Spinal cord (tissue), 10 donors: ENCODE results near the gene BCAS1. TPM values are rescaled to one million over a fixed set of nuclear protein-coding genes. Genes with fewer than 3 reads are reported as not detected.

Experiments used
- DNase-seq, 6 donors: peaks; one replicate each; pipeline versions ENCODE4 v3.0.0 to v3.0.0-alpha.2; 2013 to 2015; ENCODE audit warnings: low spot score in 6 of 6, low read depth in 4 of 6
- H3K27ac ChIP-seq: one replicate; pipeline ENCODE4 v1.5.1; 2013; ENCODE audit warnings: low read depth, low read length, control low read depth
- H3K27me3 ChIP-seq: one replicate; pipeline ENCODE4 v1.6.1; 2013; ENCODE audit warnings: low read length; ENCODE audit not compliant: control insufficient read depth, insufficient read depth
- H3K36me3 ChIP-seq: one replicate; pipeline ENCODE4 v1.6.1; 2013; ENCODE audit warnings: low read length; ENCODE audit not compliant: control insufficient read depth, insufficient read depth
- H3K4me1 ChIP-seq: one replicate; pipeline ENCODE4 v1.6.1; 2013; ENCODE audit warnings: low read length; ENCODE audit not compliant: control insufficient read depth, insufficient read depth
- H3K4me3 ChIP-seq: one replicate; pipeline ENCODE4 v1.5.1; 2013; ENCODE audit warnings: low read depth, low read length, control low read depth
- H3K9me3 ChIP-seq: one replicate; pipeline ENCODE4 v1.6.1; 2013; ENCODE audit warnings: low read length; ENCODE audit not compliant: control insufficient read depth, insufficient read depth
- WGBS: methylation state at CpG from one replicate; pipeline ENCODE4 v1.1.5; 2013; ENCODE audit warnings: missing lambda C conversion rate; ENCODE audit not compliant: insufficient coverage; 5-methylcytosine and 5-hydroxymethylcytosine counted together
- polyA plus RNA-seq, 2 donors: library from polyadenylated mRNA; unstranded; fragments of 120-200 nt; gene quantifications; one replicate each; pipeline ENCODE4 v1.2.1, GENCODE V29; 2013; ENCODE audit not compliant: insufficient read length in 2 of 2
- total RNA-seq, 2 donors: library from RNA; depleted of rRNA in 1 of 2; stranded (reverse); fragments of 120-200 nt in 1 of 2; fragments of >200 nt in 1 of 2; gene quantifications; one replicate each; pipeline versions ENCODE4 v1.2.3 to v1.2.4, GENCODE V29; 2013 to 2014
- donor health status: healthy.

BCAS1 gene
- total and polyA plus RNA-seq, 4 donors: 93.3 to 402 (median 189) TPM

GRCh38 chr20:54084193-54084592 lies 13.8 kb upstream of the BCAS1 start:
- DNase-seq: no peak
- Histone ChIP-seq H3K4me1 (no peaks in the 10 kb centered on the region), H3K27ac (no peak overlapping the region), H3K9me3 (no peaks in the 10 kb centered on the region), H3K36me3 (no peaks in the 10 kb centered on the region), H3K4me3 (no peak overlapping the region), H3K27me3 (no peaks in the 10 kb centered on the region)

GRCh38 chr20:54083459-54083858 lies 13.1 kb upstream of the BCAS1 start:
- no peak for DNase-seq
- Histone ChIP-seq H3K27me3 (no peaks in the 10 kb centered on the region), H3K4me3 (no peak overlapping the region), H3K9me3 (no peaks in the 10 kb centered on the region), H3K36me3 (no peaks in the 10 kb centered on the region), H3K27ac (no peak overlapping the region), H3K4me1 (no peaks in the 10 kb centered on the region)

GRCh38 chr20:54082100-54082499 lies 11.7 kb upstream of the BCAS1 start:
- no peak overlapping the region for H3K4me3 ChIP-seq
- no peaks in the 10 kb centered on the region for H3K4me1 ChIP-seq
- no peak overlapping the region for H3K27ac ChIP-seq
- H3K36me3 ChIP-seq: no peaks in the 10 kb centered on the region
- DNase-seq: peak in 1 of 6 donors; percentile 33
- H3K27me3 ChIP-seq: no peaks in the 10 kb centered on the region
- WGBS: no CpG with 5 or more reads among the region's 6 CpGs
- H3K9me3 ChIP-seq: no peaks in the 10 kb centered on the region

- WGBS: no CpG with 5 or more reads among the region's 3 CpGs
- H3K4me3 ChIP-seq: no peak overlapping the region
- H3K27ac ChIP-seq: no peak overlapping the region
- DNase-seq: peak in 1 of 6 donors; percentile 69
- H3K4me1 ChIP-seq: no peaks in the 10 kb centered on the region
- no peaks in the 10 kb centered on the region for H3K27me3 ChIP-seq
- no peaks in the 10 kb centered on the region for H3K9me3 ChIP-seq
- H3K36me3 ChIP-seq: no peaks in the 10 kb centered on the region
Observed at GRCh38 chr20:54079652-54080051, 9.3 kb upstream of the BCAS1 start.

- WGBS: 91% methylated on average over 4 of the region's 7 CpGs
- Histone ChIP-seq H3K4me1 (no peaks in the 10 kb centered on the region), H3K36me3 (no peaks in the 10 kb centered on the region), H3K27me3 (no peaks in the 10 kb centered on the region), H3K27ac (no peak overlapping the region), H3K9me3 (no peaks in the 10 kb centered on the region), H3K4me3 (no peak overlapping the region)
- no peak for DNase-seq
Observed at GRCh38 chr20:54078296-54078984, 8.0 kb upstream of the BCAS1 start.

GRCh38 chr20:54076259-54076658 lies 5.9 kb upstream of the BCAS1 start:
- H3K36me3 ChIP-seq: no peaks in the 10 kb centered on the region
- H3K27ac ChIP-seq: no peak overlapping the region
- no peak for DNase-seq
- no peaks in the 10 kb centered on the region for H3K27me3 ChIP-seq
- WGBS: 94% methylated on average over 2 of the region's 3 CpGs
- H3K9me3 ChIP-seq: no peaks in the 10 kb centered on the region
- no peak overlapping the region for H3K4me3 ChIP-seq
- H3K4me1 ChIP-seq: no peaks in the 10 kb centered on the region

- 100% methylated on average over 1 of the region's 1 CpG for WGBS
- no peak overlapping the region for H3K4me3 ChIP-seq
- no peak overlapping the region for H3K27ac ChIP-seq
- H3K9me3 ChIP-seq: no peaks in the 10 kb centered on the region
- H3K27me3 ChIP-seq: no peaks in the 10 kb centered on the region
- no peak for DNase-seq
- H3K4me1 ChIP-seq: no peaks in the 10 kb centered on the region
- H3K36me3 ChIP-seq: no peaks in the 10 kb centered on the region
Observed at GRCh38 chr20:54075322-54075721, 4.9 kb upstream of the BCAS1 start.

- no peaks in the 10 kb centered on the region for H3K4me1 ChIP-seq
- no peak for DNase-seq
- H3K9me3 ChIP-seq: no peaks in the 10 kb centered on the region
- H3K36me3 ChIP-seq: no peaks in the 10 kb centered on the region
- H3K4me3 ChIP-seq: no peak overlapping the region
- 95% methylated on average over 3 of the region's 4 CpGs for WGBS
- no peaks in the 10 kb centered on the region for H3K27me3 ChIP-seq
- no peak overlapping the region for H3K27ac ChIP-seq
Observed at GRCh38 chr20:54074511-54074910, 4.1 kb upstream of the BCAS1 start.

- no peaks in the 10 kb centered on the region for H3K4me1 ChIP-seq
Observed at GRCh38 chr20:54073288-54073687, 2.9 kb upstream of the BCAS1 start.

GRCh38 chr20:54069501-54069971 lies 858 bp downstream of the BCAS1 start:
- 87% methylated on average over 8 of the region's 9 CpGs for WGBS
- Histone ChIP-seq H3K4me3 (no peak overlapping the region), H3K27ac (no peak overlapping the region), H3K9me3 (no peaks in the 10 kb centered on the region), H3K4me1 (peaks cover under 1% of the 10 kb centered on the region), H3K27me3 (no peaks in the 10 kb centered on the region), H3K36me3 (no peaks in the 10 kb centered on the region)
- no peak for DNase-seq

More at GRCh38 chr20:54073288-54073687, 2.9 kb upstream of the BCAS1 start:
- Histone ChIP-seq H3K9me3 (no peaks in the 10 kb centered on the region), H3K27me3 (no peaks in the 10 kb centered on the region), H3K4me3 (no peak overlapping the region), H3K36me3 (no peaks in the 10 kb centered on the region), H3K27ac (no peak overlapping the region)
- WGBS: 82% methylated on average over 4 of the region's 10 CpGs
- DNase-seq: no peak
